CD4-positive, alpha-beta memory T cell (primary cell): Measurements from ENCODE around the gene AP3M1. TPM values are rescaled to one million over a fixed set of nuclear protein-coding genes. Genes with fewer than 3 reads are reported as not detected.

Experiments
- CTCF ChIA-PET: fragments of 350-600 bp; sonication (Branson Sonifier 250); formaldehyde crosslinking; loops from one replicate; lab custom pipeline; 2021; ENCODE audit warnings: inconsistent platforms; ENCODE audit not compliant: partially characterized antibody; lab: Charles Lee
- POLR2A ChIA-PET: fragments of 350-600 bp; sonication (Branson Sonifier 250); formaldehyde crosslinking; loops from one replicate; lab custom pipeline; 2021; ENCODE audit not compliant: partially characterized antibody; lab: Charles Lee
- DNase-seq, 5 donors: peaks; one replicate each; pipeline versions ENCODE4 v3.0.0 to v3.0.0-alpha.2; 2020 to 2022; ENCODE audit warnings: mixed read lengths in 1 of 5
- H3K27ac ChIP-seq: one replicate; pipeline ENCODE4 v1.7.0; 2013; ENCODE audit warnings: low read depth, low read length
- H3K27me3 ChIP-seq: 2 replicates; pipeline ENCODE4 v1.7.0; 2013; ENCODE audit warnings: mild to moderate bottlenecking, low read length, moderate library complexity; ENCODE audit not compliant: insufficient read depth
- H3K36me3 ChIP-seq: 2 replicates; pipeline ENCODE4 v1.7.0; 2013; ENCODE audit warnings: mild to moderate bottlenecking, low read length, moderate library complexity; ENCODE audit not compliant: insufficient read depth
- H3K4me1 ChIP-seq: 2 replicates; pipeline ENCODE4 v1.7.0; 2013; ENCODE audit warnings: mild to moderate bottlenecking, low read length, moderate library complexity; ENCODE audit not compliant: insufficient read depth
- H3K4me3 ChIP-seq, 2 donors: one replicate each; pipeline ENCODE4 v1.7.0; 2013; ENCODE audit warnings: low read length in 2 of 2, mild to moderate bottlenecking in 1 of 2
- H3K9me3 ChIP-seq, 2 donors: one replicate each; pipeline ENCODE4 v1.7.0; 2013; ENCODE audit warnings: low read length in 2 of 2, control low read depth in 1 of 2; ENCODE audit not compliant: control insufficient read depth in 1 of 2
- H3K27ac Mint-ChIP-seq, 7 donors: one replicate each; pipeline ENCODE4 v1.8.0; 2020 to 2021; ENCODE audit warnings: mixed read lengths in 7 of 7, mild to moderate bottlenecking in 6 of 7, inconsistent platforms in 3 of 7, moderate library complexity in 3 of 7
- H3K27me3 Mint-ChIP-seq, 2 donors: one replicate each; pipeline ENCODE4 v1.8.0; 2020 to 2021; ENCODE audit warnings: mixed read lengths in 2 of 2
- H3K36me3 Mint-ChIP-seq, 2 donors: one replicate each; pipeline ENCODE4 v1.8.0; 2020 to 2021; ENCODE audit warnings: mixed read lengths in 2 of 2, inconsistent platforms in 1 of 2, mild to moderate bottlenecking in 1 of 2
- H3K4me1 Mint-ChIP-seq, 4 donors: one replicate each; pipeline ENCODE4 v1.8.0; 2020 to 2021; ENCODE audit warnings: mixed read lengths in 4 of 4, mild to moderate bottlenecking in 1 of 4
- H3K4me3 Mint-ChIP-seq, 8 donors: one replicate each; pipeline ENCODE4 v1.8.0; 2020 to 2021; ENCODE audit warnings: mixed read lengths in 8 of 8, mild to moderate bottlenecking in 7 of 8, moderate library complexity in 6 of 8, inconsistent platforms in 3 of 8
- H3K9me3 Mint-ChIP-seq, 8 donors: one replicate each; pipeline ENCODE4 v1.8.0; 2020 to 2021; ENCODE audit warnings: mixed read lengths in 8 of 8, mild to moderate bottlenecking in 5 of 8, inconsistent platforms in 3 of 8, moderate library complexity in 1 of 8
- intact Hi-C: fragments of 100-400 bp; cut with micrococcal nuclease; formaldehyde crosslinking; loops from one replicate; pipeline ENCODE4 v1.15.1; 2023
- polyA plus RNA-seq, 2 donors: library from polyadenylated mRNA; unstranded; fragments of 300-500 nt; fragmentation: Illumina TruSeq; gene quantifications; one replicate each; pipeline ENCODE4 v1.2.3, GENCODE V29; 2021
- total RNA-seq, 2 experiments: library from RNA; stranded (reverse); gene quantifications; one replicate each; pipeline ENCODE4 v1.2.3, GENCODE V29; 2021

The AP3M1 gene
- total and polyA plus RNA-seq, 4 experiments from 2014 or later = 28.7 to 38.8 (median 38.1) TPM

GRCh38 chr10:74110120-74110519, 40.5 kb downstream of the AP3M1 start:
- POLR2A ChIA-PET = interaction anchor here (1.0 kb wide), 1 partner anchor 12 kb away, joined by 3 read pairs; no protein-coding TSS in a partner anchor
- H3K4me1 ChIP-seq = no peaks in the 10 kb centered on the region
- intact Hi-C loops = no loop called here
- H3K9me3 ChIP-seq = no peaks in the 10 kb centered on the region
- H3K36me3 ChIP-seq = peaks cover 88% of the 10 kb centered on the region
- Mint-ChIP-seq H3K27ac (peak overlapping the region in 4 of 7 donors; percentile 28 to 80 (median 63)), H3K36me3 (peaks cover 75 to 92% of the 10 kb centered on the region in 2 donors), H3K27me3 (no peaks in the 10 kb centered on the region), H3K4me1 (peaks cover 0 to 9% (median 5%) of the 10 kb centered on the region in 4 donors), H3K4me3 (no peak overlapping the region), H3K9me3 (no peaks in the 10 kb centered on the region)
- DNase-seq = no peak
- H3K27ac ChIP-seq = no peak overlapping the region
- CTCF ChIA-PET = interaction anchor here (1.2 kb wide), 2 partner anchors 124 to 134 kb away, joined by 3 read pairs; no protein-coding TSS in a partner anchor
- no peak overlapping the region for H3K4me3 ChIP-seq
- H3K27me3 ChIP-seq = no peaks in the 10 kb centered on the region

GRCh38 chr10:74109452-74109851, 41.2 kb downstream of the AP3M1 start:
- Histone ChIP-seq H3K36me3 (peaks cover 89% of the 10 kb centered on the region), H3K4me3 (no peak overlapping the region), H3K27ac (no peak overlapping the region), H3K9me3 (no peaks in the 10 kb centered on the region), H3K27me3 (no peaks in the 10 kb centered on the region), H3K4me1 (no peaks in the 10 kb centered on the region)
- no peak overlapping the region for H3K4me3 Mint-ChIP-seq
- H3K9me3 Mint-ChIP-seq = no peaks in the 10 kb centered on the region
- H3K36me3 Mint-ChIP-seq = peaks cover 79 to 92% of the 10 kb centered on the region in 2 donors
- CTCF ChIA-PET = interaction anchor here (1.2 kb wide), 2 partner anchors 125 to 134 kb away, joined by 3 read pairs; no protein-coding TSS in a partner anchor
- intact Hi-C loops = no loop called here
- peaks cover 0 to 9% (median 5%) of the 10 kb centered on the region in 4 donors for H3K4me1 Mint-ChIP-seq
- POLR2A ChIA-PET = interaction anchor here (1.0 kb wide), 1 partner anchor 12 kb away, joined by 3 read pairs; no protein-coding TSS in a partner anchor
- no peak for DNase-seq
- H3K27ac Mint-ChIP-seq = peak overlapping the region in 6 of 7 donors; percentile 15 to 80 (median 44)
- H3K27me3 Mint-ChIP-seq = no peaks in the 10 kb centered on the region

- Histone ChIP-seq H3K9me3 (no peaks in the 10 kb centered on the region), H3K4me3 (no peak overlapping the region), H3K27ac (no peak overlapping the region), H3K27me3 (no peaks in the 10 kb centered on the region), H3K4me1 (no peaks in the 10 kb centered on the region), H3K36me3 (peaks cover 83% of the 10 kb centered on the region)
- intact Hi-C loops = no loop called here
- Mint-ChIP-seq H3K4me1 (peaks cover 0 to 5% (median 4%) of the 10 kb centered on the region in 4 donors), H3K27ac (peak overlapping the region; percentile 17 to 86 (median 52)), H3K4me3 (no peak overlapping the region), H3K27me3 (no peaks in the 10 kb centered on the region), H3K9me3 (no peaks in the 10 kb centered on the region), H3K36me3 (peaks cover 70 to 94% of the 10 kb centered on the region in 2 donors)
- DNase-seq = no peak
- ChIA-PET POLR2A (no interaction called here), CTCF (interaction anchor here (0.9 to 2.6 kb wide), 4 partner anchors 25 to 221 kb away, joined by 3 to 8 read pairs (median 4); no protein-coding TSS in a partner anchor)
Observed at GRCh38 chr10:74107391-74107790, 43.2 kb downstream of the AP3M1 start.

DNA sequence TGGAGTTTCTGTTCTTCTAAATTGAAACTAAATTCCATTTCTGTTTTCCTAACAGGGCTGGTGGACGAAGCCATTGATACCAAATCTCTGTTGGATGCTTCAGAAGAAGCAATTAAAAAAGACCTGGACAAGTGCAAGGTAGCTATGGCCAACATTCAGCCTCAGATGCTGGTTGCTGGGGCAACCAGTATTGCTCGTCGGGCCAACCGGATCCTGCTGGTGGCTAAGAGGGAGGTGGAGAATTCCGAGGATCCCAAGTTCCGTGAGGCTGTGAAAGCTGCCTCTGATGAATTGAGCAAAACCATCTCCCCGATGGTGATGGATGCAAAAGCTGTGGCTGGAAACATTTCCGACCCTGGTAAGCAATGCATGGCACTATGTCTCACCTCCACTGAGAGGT, 45.6 kb downstream of the AP3M1 start:
- H3K4me3 ChIP-seq = no peak overlapping the region
- POLR2A ChIA-PET = no interaction called here
- intact Hi-C loops = loop anchor here (5.0 kb wide), 1 partner anchor 218 kb away; no protein-coding TSS in a partner anchor
- no peaks in the 10 kb centered on the region for H3K9me3 ChIP-seq
- Mint-ChIP-seq H3K27me3 (no peaks in the 10 kb centered on the region), H3K36me3 (peaks cover 53 to 85% of the 10 kb centered on the region in 2 donors), H3K9me3 (no peaks in the 10 kb centered on the region), H3K4me3 (no peak overlapping the region), H3K4me1 (peaks cover 0 to 3% (median 1%) of the 10 kb centered on the region in 4 donors), H3K27ac (peak overlapping the region in 1 of 7 donors; percentile 41)
- CTCF ChIA-PET = interaction anchor here (1.2 to 4.3 kb wide), 4 partner anchors 9 to 218 kb away, joined by 3 to 30 read pairs (median 8); no protein-coding TSS in a partner anchor
- no peak overlapping the region for H3K27ac ChIP-seq
- peaks cover 66% of the 10 kb centered on the region for H3K36me3 ChIP-seq
- no peaks in the 10 kb centered on the region for H3K27me3 ChIP-seq
- no peak for DNase-seq
- no peaks in the 10 kb centered on the region for H3K4me1 ChIP-seq

- CTCF ChIA-PET = interaction anchor here (1.0 to 4.3 kb wide), 6 partner anchors 9 to 218 kb away, joined by 3 to 30 read pairs (median 6); no protein-coding TSS in a partner anchor
- peak overlapping the region in 3 of 7 donors; percentile 45 to 70 (median 51) for H3K27ac Mint-ChIP-seq
- H3K36me3 ChIP-seq = peaks cover 66% of the 10 kb centered on the region
Observed at GRCh38 chr10:74104480-74104879, 46.1 kb downstream of the AP3M1 start.

GRCh38 chr10:74103560-74104258, 46.9 kb downstream of the AP3M1 start:
- ChIA-PET CTCF (interaction anchor here (0.5 to 4.3 kb wide), 9 partner anchors 8 to 217 kb away, joined by 3 to 30 read pairs (median 4); no protein-coding TSS in a partner anchor), POLR2A (interaction anchor here (0.5 kb wide), 1 partner anchor 139 kb away, joined by 4 read pairs; no protein-coding TSS in a partner anchor)
- no peaks in the 10 kb centered on the region for H3K27me3 ChIP-seq
- no peak for DNase-seq
- no peak overlapping the region for H3K4me3 ChIP-seq
- H3K9me3 Mint-ChIP-seq = no peaks in the 10 kb centered on the region
- H3K36me3 Mint-ChIP-seq = peaks cover 57 to 85% of the 10 kb centered on the region in 2 donors
- H3K36me3 ChIP-seq = peaks cover 66% of the 10 kb centered on the region
- H3K27ac Mint-ChIP-seq = peak overlapping the region in 4 of 7 donors; percentile 9 to 55 (median 52)
- intact Hi-C loops = loop anchor here (5.0 kb wide), 1 partner anchor 216 kb away; no protein-coding TSS in a partner anchor
- H3K27me3 Mint-ChIP-seq = no peaks in the 10 kb centered on the region
- H3K4me3 Mint-ChIP-seq = no peak overlapping the region
- H3K27ac ChIP-seq = no peak overlapping the region
- H3K4me1 Mint-ChIP-seq = peaks cover 0 to 4% (median under 1%) of the 10 kb centered on the region in 4 donors
- H3K4me1 ChIP-seq = no peaks in the 10 kb centered on the region
- H3K9me3 ChIP-seq = no peaks in the 10 kb centered on the region

More at GRCh38 chr10:74104480-74104879, 46.1 kb downstream of the AP3M1 start:
- POLR2A ChIA-PET = interaction anchor here (0.5 kb wide), 1 partner anchor 140 kb away, joined by 4 read pairs; no protein-coding TSS in a partner anchor
- Mint-ChIP-seq H3K27me3 (no peaks in the 10 kb centered on the region), H3K9me3 (no peaks in the 10 kb centered on the region), H3K4me1 (peaks cover 0 to 2% (median under 1%) of the 10 kb centered on the region in 4 donors), H3K36me3 (peaks cover 52 to 85% of the 10 kb centered on the region in 2 donors), H3K4me3 (no peak overlapping the region)
- Histone ChIP-seq H3K27me3 (no peaks in the 10 kb centered on the region), H3K4me1 (no peaks in the 10 kb centered on the region), H3K27ac (no peak overlapping the region), H3K4me3 (no peak overlapping the region), H3K9me3 (no peaks in the 10 kb centered on the region)
- DNase-seq = no peak
- intact Hi-C loops = loop anchor here (5.0 kb wide), 1 partner anchor 217 kb away; no protein-coding TSS in a partner anchor
